ENCODE data around the gene IRF6.
"Not testable (repeated sequence)": the region's sequence is repeated elsewhere in the genome, so short reads cannot be mapped to it uniquely, and the experiment has no call there.

The IRF6 gene

DNA sequence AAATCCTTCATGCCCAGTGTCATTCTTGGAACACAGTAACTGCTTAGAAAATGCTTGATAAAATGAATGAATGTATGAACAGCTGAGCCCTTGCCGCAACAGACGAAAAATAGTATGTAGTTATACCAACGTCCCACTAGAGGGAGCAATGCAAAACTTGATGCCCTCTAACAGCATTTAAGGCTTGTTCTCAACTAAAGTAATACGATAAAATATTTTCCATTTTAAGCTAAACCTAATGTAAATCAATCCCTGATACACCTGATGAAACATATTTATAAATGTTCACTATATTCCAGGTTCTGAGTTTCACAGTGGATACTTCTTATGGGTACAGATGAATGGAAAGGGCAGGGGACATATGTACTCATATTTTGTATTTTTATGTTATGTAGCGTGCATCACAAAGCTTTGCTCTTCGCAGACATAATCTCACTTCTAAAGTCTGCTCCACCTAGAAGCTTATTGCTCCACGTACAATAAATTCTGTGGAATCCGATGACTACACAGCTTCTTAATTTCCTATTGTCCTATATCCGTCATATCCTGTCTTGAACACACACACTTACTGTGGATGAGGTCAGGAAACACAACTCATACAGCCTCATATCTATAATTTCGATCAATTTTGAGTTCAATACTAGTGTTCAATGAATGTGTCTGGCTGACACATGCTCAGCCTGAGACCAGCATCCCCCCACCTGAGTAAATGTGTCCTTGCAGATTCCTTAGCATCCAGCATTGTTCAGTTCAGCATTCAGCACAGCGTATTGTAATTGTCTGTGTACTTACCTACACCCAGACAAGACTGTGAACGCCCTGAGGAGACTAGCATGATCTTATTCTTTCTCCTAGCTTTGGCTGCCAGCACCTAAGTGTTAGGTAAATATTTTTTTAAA is 17.4 kb upstream of the IRF6 start:
- no peak for DNase-seq (ENCODE audit: low read depth in 2 of 2)

DNA sequence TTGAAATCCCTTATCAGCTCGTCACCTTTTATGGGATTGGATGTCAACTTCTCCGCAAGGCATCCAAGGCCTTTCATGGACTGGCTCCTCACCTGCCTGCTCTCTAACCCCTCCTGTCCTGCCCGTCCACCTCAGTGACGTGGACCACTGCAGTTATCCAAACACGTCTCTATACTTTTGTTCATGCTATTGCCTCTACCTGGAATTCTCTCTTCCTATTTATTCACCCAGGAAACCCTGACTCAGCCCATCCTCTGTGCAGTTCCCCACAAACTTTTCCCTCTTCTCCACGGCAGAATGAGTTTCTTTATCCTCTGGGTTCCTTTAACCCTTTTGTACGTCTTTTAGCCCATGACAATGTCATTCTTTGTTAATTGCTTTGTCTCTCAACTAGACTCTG is 16.8 kb upstream of the IRF6 start:
- DNase-seq (ENCODE audit: low read depth in 2 of 2), result no peak

DNA sequence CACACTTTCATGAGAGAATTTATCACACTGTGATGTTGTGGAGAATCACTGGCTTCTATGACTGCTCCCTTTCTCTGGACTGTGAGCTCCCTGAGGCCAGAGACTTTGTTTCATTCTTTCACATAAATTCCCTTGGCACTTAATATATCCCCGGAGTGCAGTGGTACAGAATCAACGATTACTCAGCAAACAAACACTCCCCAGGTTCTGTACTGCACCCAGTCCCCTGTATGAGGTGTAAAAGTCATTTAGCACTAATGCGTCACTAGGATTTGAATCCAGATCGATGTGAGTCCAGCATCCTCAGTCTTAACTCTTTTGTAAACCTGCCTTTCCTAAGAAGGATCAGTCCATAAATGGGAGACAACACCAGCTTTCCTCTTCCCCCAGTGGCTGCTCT is 15.0 kb upstream of the IRF6 start:
- no peak for DNase-seq (ENCODE audit: low read depth in 2 of 2)

DNA sequence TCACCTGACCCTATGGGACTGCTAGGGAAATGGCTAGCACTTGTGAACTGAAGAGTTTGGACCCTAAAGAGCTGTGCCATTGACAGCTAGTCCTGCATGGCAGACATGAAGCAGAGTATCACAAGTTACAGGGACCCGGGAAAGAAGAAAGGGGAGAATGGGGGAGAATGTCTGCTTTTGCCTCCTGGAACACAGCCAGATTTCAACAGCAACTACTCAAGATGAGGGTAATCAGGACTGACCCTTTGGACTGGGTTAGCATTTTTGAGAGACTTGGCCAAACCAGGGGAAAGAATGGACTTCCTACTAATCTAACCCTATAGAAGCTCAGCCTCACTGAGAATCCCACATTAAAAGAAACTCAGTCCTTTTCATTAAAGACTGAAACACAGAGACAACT is 13.1 kb upstream of the IRF6 start:
- no peak for DNase-seq (ENCODE audit: low read depth in 2 of 2)

DNA sequence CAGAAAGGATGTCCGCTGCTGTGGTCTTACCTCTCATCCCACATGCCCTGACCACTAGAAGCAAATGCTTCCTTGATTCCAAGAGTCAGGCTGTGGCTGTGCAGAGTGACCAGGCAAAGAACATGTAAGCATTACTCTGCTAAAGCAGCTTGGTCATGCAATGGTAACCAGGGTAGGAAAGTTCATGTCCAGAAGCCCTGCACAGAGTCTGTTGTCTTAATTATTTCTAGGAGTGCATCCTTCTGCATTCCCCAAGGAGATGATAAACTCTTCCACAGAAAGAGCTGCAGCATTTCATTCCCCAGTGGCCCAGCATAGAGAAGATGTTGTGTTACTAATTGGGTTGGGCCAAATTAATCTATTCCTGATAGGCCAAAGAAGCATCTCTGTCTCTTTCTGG is 11.7 kb upstream of the IRF6 start:
- DNase-seq (ENCODE audit: low read depth in 2 of 2), result no peak

DNA sequence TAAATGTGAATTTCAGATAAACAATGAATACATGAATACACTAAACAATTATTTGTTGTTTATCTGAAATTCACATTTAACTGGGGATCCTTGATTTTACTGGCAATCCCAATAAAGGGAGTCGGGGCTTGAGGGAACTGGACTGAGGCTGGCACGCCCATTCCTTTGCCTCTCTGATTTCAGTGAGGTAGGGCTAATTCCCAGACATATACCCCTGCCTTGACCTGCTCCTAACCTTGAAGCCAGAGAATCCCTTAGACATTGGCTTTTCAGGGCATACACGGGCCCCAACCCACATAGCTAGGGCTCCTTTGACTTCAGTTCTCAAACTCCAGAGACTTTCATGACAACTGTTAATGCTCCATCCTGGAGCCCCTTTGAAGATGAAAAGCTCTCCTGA is 11.0 kb upstream of the IRF6 start:
- no peak for DNase-seq (ENCODE audit: low read depth in 2 of 2)

DNA sequence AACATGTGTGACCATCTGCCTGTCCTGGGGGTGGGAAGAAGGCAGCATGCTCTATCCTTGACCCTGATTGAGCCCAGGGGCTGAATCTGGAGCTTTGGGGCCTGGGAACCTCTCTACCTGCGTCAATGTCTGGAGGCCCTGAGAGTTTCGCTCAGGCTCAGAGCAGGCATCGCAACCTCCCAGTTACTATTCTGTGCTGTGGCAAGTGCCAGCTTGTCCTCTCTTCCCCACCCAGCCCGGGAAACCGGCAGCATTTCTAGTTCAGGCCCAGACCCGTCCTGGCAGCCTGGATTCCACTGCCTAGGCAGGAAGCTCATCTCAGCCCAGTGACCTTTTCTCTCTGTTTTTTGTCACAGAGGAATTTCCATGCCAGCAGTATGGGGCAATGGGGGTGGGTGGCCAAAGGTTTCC is 10.0 kb upstream of the IRF6 start:
- DNase-seq (ENCODE audit: low read depth in 2 of 2), result no peak

DNA sequence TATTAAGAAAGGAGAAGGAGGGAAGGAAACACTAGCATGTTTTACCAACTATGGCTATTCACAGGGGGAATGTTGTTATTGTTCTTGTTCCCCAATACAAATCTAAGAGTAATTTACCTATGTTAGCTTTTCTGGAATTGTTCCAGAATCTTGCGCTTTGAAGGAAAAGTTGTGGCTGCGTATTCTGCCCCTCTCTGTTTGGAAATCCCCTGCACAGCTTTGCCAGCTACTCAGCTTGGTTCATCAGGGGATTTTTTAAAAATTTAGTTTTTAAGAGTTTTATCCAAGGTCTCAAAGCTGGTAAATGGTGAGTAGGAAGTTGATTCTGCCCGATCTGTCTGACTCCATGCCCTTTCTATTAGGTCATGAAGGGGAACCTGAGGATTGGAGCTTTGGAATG is 9.5 kb upstream of the IRF6 start:
- no peak for DNase-seq (ENCODE audit: low read depth in 2 of 2)

DNA sequence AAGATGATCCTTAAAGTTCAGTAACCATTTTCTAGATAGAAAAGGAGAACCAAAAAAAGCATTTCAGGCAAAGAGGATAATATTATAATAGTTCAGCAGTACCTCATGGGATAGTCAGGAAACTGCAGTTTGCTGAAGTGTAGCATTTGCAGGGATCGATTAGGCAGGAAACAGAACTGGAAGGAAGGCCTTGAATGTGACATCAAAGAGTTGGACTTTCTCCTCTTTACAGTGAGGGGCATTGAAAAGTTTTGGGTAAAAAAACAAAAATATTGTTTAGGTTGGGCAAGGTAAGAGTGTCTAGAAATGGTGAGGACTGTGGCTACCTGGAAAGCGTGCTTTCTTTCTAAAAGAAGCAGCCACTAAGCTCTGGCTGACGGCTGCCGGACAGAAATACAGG is 8.0 kb upstream of the IRF6 start:
- DNase-seq (ENCODE audit: low read depth in 2 of 2), result no peak

DNA sequence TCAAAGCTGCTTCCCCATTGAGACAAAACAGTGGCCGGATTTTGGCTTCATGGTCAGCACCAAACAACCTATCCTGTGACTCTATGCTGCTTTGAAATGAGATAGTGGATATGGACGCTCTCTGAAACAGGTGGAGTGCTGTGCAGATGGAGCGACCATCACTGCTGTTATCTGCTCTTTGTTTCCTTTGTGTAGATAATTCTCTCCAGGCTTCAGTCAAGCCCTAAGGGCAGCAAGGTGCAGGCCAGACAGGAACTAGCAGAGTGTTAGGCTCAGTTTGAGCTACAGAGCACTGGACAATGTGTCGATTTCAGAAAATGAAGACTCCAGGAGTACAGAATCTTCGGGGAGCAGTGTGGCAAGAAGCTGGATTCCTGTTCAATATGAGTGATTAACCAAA is 4.8 kb upstream of the IRF6 start:
- no peak for DNase-seq (ENCODE audit: low read depth in 2 of 2)

DNA sequence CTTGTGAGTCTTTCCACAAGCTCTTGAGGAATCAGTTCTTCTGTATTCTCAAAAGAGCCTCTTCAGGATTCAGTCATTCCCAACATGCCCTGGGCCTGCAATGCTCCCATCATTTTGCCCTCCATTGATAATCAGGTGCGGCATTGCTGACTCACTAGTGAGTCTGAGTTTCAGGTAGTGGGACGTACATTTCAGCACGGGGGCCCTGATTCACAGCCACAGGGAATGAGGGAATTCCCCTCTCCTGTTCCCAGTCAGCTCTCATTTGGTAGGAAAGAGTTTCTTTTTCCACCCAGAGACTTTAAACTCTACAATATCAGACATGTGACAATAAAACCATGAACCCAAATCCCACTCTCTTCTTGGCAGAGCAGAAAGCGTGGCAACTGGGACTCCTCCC is 3.7 kb upstream of the IRF6 start:
- no peak for DNase-seq (ENCODE audit: low read depth in 2 of 2)

DNA sequence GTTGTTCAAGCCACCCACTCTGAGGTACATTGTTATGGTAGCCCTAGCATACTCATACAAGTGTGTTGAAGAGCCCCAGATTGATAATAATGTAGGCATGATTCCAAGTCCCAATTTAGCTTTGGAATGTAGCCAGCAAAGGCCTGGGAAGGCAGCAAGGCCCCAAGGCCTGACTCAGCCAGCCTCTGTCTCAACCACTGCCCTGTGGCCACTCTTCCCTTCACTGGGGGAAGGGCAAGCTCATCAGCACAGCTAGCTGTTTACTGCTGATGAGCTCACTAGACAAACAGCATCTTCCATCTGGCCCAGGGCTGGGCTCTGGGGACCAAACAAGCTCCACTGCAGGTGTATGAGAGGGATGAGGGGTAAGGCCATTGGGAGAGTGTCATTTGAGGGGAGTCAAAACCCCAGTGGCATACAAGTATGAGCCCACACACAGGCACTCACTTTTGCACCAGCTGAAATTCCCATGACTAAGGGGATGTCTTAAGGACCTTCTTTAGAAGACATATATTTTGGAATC is 2.2 kb upstream of the IRF6 start:
- DNase-seq (ENCODE audit: low read depth in 2 of 2), result no peak

DNA sequence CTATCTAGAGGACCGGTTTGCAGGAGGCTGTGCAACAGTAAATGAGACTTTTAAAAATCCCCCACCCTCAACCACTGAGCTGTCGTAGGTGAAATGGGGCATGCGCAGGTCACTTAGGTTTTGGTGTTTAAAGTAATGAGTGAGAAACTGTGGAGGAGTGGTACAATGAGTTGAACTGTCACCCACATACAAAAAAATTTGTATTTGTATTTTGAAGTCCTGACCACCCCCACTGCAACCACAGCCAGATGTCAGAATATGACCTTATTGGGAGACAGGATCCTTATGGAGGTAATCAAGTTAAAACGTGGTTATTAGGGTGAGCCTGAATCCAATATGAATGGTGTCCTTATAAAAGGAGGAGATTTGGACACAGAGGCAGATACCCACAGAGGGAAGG is 1.6 kb upstream of the IRF6 start:
- no peak for DNase-seq (ENCODE audit: low read depth in 2 of 2)

DNA sequence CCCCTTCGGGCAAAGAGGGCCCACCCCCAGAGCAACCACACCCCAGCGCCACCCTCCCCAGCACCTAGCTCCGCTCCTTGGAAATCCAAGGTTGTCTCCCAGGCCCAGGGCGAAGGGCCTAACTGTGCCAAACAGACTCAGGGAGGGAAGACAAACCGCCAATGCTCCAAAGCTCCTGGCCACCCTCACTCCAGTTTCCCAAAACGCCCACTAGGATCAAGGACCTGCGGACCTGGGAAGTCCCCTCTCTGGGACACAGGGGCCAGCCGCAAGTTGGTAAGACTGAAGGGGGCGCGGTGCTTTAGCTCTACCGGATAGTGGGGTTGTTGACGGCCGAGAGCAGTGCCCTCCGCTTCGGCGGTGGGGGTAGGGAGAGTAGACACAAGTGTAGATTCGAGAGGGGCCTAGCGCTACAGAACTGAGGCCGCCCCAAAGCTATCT is 581 bp downstream of the IRF6 start:
- DNase-seq (ENCODE audit: low read depth in 2 of 2), result no peak

DNA sequence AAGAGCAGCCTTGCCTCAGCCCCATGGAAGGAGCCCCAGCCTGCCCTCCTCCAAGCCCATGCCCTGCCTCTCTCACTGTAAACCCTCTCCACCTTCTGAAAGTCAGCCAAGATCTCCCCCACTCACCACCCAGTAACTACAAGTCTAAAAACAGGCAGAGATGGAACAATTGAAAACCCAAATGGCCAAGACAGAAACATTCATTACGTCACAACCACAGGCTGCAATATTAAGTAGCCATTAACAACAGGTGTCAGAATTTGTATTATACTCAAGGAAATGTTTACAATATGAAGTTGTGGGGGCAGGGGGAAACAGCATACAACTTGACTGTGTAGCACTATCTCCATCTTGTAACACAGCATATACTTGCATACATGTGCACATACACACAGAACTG is 2.4 kb downstream of the IRF6 start:
- DNase-seq (ENCODE audit: low read depth in 2 of 2), result no peak

DNA sequence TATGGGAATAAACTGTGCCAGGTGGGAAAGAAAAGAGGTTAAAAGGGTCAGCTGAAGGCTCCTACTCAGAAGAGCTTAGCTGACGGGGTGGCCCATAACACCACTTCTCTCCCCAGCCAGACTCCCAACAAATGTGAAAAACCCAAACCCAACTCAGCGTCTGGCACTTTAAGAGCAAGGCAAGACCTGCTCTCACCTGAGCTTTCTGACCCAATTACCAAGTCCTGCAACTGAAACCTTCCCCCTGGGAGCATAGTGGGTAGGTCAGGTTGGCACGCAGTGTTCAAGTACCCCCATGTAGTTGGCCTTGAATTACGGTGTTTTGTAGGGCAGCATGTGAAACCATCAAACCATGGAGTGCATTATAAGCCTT is 3.2 kb downstream of the IRF6 start:
- no peak for DNase-seq (ENCODE audit: low read depth in 2 of 2)

DNA sequence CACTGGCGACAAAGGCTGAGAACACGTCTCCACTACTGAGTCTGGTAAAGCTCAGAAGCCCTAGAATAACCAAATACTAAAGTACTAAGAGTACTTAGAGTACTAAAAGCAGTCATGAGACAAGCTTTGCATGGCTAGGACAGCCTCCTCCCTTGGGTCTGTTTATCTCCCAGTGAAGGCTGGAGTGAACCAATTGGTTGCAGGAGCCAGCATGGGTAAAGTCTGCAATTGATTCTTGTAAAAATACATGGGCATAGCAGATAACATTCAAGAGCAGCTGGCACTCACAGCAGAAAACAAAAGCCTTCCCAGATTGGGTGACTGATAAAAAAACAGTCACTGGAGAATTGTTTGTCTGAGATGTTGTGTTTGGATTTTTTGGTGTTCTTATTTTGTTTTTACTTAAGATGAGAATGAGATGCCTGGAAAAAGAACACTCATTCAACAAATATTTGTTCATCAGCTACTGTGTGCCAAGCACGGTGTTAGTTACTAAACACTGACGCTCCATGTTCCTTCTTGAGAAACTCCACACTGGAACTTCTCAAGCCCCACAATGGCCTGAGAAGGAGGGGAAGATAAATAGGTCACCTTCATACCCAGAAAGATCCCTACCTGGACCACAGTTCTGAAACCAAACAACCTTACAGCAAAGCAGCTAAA is 3.7 kb downstream of the IRF6 start:
- no peak for DNase-seq (ENCODE audit: low read depth in 2 of 2)

DNA sequence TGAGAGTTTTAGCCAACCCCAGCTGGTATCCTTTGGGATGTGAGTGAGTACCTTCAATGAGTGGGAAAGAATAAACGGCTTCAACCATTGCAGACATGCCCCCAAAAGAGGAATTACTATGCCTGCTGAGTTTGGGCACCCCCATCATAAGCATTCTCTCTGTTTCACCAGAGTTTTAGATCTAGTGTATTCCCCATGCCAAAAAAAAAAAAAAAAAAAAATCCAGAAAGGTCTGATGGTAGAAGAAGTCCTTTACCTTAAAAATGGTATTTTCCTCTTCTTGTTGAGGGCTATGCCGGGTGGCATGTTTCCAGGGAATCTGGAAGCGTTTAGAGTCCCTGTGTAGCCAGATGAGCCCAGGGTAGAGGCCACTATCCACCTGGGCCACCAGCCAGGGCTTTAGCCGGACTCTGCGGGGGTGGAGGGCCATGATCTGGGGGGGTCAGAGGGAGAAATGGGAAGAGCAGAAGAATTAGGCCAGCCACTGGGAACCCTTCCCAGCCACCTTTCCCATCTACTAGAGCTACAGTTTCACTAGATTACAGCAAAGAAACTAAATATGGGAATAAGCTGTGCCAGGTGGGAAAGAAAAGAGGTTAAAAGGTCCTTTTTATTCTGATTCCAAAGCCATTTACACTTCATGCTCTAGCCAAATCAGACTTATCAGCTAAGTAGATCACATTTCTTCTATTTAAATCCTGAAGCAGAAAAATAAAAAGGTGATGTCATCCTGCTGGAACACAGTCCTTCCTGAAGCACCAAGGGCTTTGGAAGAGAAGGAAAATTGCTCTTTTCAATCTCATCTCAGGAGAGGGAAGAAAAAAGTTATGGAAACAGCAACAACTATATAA is 4.7 kb downstream of the IRF6 start:
- no peak for DNase-seq (ENCODE audit: low read depth in 2 of 2)

DNA sequence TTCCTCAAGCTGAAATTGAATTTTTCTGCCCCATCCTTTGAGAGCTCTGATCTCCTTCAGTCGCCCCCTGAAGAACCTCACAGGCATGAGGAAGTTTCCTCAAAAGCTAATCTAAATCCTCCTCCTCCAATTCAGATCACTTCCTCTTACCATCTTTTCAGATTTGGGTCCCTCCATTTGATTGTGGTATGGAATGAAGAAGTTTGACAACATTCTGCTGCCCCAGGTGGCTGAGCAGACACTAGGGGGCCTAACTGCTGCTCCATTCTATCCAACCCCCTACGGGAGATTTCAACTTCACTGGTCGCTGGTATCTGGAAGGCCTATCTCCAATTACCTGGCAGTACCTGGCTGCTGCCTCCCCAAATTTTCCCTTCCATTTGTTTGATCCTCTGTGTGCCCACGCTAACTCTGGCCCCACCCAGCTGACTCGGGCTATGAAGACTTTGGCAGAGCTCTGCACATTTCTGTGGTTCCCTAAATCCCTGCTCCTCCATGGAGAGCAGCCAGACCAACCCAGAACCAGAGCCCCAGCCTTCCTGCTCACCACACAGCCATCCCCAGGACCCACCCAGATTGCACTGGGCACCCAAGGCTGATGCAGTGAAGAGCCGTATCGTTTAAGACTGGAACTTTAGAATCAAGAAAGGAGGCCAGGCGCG is 7.8 kb downstream of the IRF6 start:
- DNase-seq (ENCODE audit: low read depth in 2 of 2), result no peak

DNA sequence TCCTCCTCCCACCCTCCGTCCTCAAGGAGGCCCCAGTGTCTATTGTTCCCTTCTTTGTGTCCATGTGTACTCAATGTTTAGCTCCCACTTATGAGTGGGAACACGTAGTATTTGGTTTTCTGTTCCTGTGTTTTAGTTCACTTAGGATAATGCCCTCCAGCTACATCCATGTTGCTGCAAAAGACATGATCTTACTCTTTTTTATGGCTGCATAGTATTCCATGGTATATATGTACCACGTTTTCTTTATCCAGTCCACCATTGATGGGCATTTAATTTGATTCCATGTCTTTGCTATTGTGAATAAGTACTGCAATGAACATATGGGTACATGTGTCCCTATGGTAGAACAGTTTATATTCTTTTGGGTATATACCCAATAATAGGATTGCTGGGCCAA is 12.2 kb downstream of the IRF6 start:
- not testable (repeated sequence) for DNase-seq (ENCODE audit: low read depth in 2 of 2)

DNA sequence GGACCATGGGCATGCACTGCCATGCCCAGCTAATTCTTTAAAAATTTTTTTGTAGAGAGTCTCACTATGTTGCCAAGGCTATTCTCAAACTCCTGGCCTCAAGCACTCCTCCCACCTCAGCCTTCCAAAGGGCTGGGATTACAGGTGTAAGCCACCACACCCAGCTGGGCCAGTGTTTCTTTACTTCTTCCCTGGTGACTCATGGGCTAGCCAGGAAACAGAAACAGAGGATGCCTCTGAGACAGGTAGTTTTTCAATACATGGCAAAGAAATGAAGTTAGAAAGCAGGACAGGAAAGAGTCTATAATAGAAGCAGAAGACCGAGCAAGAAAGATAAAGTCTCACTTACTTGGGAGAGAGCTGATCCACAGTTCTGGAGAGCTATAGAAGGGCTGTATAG is 14.0 kb downstream of the IRF6 start:
- no peak for DNase-seq (ENCODE audit: low read depth in 2 of 2)

Measured in activated CD4-positive, alpha-beta T cell treated with anti-CD3 and anti-CD28 coated beads for 24 hours (primary cell).